ENCODE measurements around the gene EXOC2. TPM values are rescaled to one million over a fixed set of nuclear protein-coding genes. Genes with fewer than 3 reads are reported as not detected.
"Not testable (repeated sequence)": the region's sequence is repeated elsewhere in the genome, so short reads cannot be mapped to it uniquely, and the experiment has no call there.

Gene EXOC2
- total and polyA plus RNA-seq, 2 of the 13 experiments (the other 11 are each of a cell fraction or from before 2014, with no cell fraction given): 12.6 to 22.9 TPM

- no peak for TF ChIP-seq ZBTB26 (CRISPR knock-in tag; IDR thresholded peaks at IDR 0.05; ENCODE audit: borderline replicate concordance)
Measured at GRCh38 chr6:667253-667927, 25.5 kb downstream of the EXOC2 start (continued).

- Histone ChIP-seq H2AFZ (ENCODE audit: low read length) (no peak overlapping the region), H3K27me3 (ENCODE audit: control insufficient read depth in 1 of 2, insufficient read depth in 2 of 2, low read length in 2 of 2) (no peaks in the 10 kb centered on the region), H3K4me1 (ENCODE audit: insufficient read depth, low read length) (no peaks in the 10 kb centered on the region; the same call in 1 of the 2 replicates), H3K36me3 (replicated peaks in 1 of 2; ENCODE audit: control insufficient read depth in 1 of 2, insufficient read depth in 2 of 2, low read length in 2 of 2) (no peaks in the 10 kb centered on the region), H3K9me3 (ENCODE audit: low read length) (no peaks in the 10 kb centered on the region), H3K4me3 (replicated peaks in 1 of 3; ENCODE audit: insufficient read depth in 1 of 3, low read depth in 2 of 3, low read length in 3 of 3) (no peak overlapping the region), H4K20me1 (ENCODE audit: insufficient read depth, low read length) (no peaks in the 10 kb centered on the region), H3K9ac (ENCODE audit: insufficient read depth, low read depth, low read length) (no peak overlapping the region), H3K4me2 (ENCODE audit: low read depth, low read length) (no peak overlapping the region), H3K27ac (ENCODE audit: extremely low read length, insufficient read depth, low read length) (no peak overlapping the region), H3K79me2 (ENCODE audit: insufficient read depth, low read length) (peaks cover 4% of the 10 kb centered on the region)
- no TSS peak for BruUV-seq (replicated peaks)
- POLR2A ChIA-PET: interaction anchor here (0.6 kb wide), 1 partner anchor 36 kb away, joined by 4 read pairs; no protein-coding TSS in a partner anchor
- ATAC-seq (no peak), DNase-seq (ENCODE audit: low spot score) (no peak), FAIRE-seq (no peak)
- peak; percentile 12 for TF ChIP-seq HNRNPK (IDR thresholded peaks at IDR 0.05; ENCODE audit: low read depth, low read length, poor library complexity, severe bottlenecking)
- no peak for TF ChIP-seq MAF1 (CRISPR knock-in tag; IDR thresholded peaks at IDR 0.05; ENCODE audit: borderline replicate concordance)
- 88% methylated on average over 5 of the region's 5 CpGs for WGBS (ENCODE audit: low lambda C conversion rate)
- in situ Hi-C loops (cut with HindIII; ENCODE audit: extremely low pct_ligation_motif_present, low pct_unique_long_range_greater_than_20kb) (no loop called here), intact Hi-C loops (cut with micrococcal nuclease; ENCODE audit: unreplicated experiment) (no loop called here)
- CTCF ChIA-PET (ENCODE audit: low intra/inter-chr PET ratio, low total read pairs): no interaction called here
Measured at GRCh38 chr6:665403-666267, 27.3 kb downstream of the EXOC2 start.

- 84% methylated on average over 4 of the region's 4 CpGs for WGBS (ENCODE audit: low lambda C conversion rate)
- H3K27me3 ChIP-seq (ENCODE audit: control insufficient read depth in 1 of 2, insufficient read depth in 2 of 2, low read length in 2 of 2); H3K9ac ChIP-seq (ENCODE audit: insufficient read depth, low read depth, low read length); intact Hi-C loops (cut with micrococcal nuclease; ENCODE audit: unreplicated experiment); H3K9me3 ChIP-seq (ENCODE audit: low read length); H3K4me1 ChIP-seq (ENCODE audit: insufficient read depth, low read length); H3K4me2 ChIP-seq (ENCODE audit: low read depth, low read length); H2AFZ ChIP-seq (ENCODE audit: low read length); in situ Hi-C loops (cut with HindIII; ENCODE audit: extremely low pct_ligation_motif_present, low pct_unique_long_range_greater_than_20kb); POLR2A ChIA-PET; H3K36me3 ChIP-seq (replicated peaks in 1 of 2; ENCODE audit: control insufficient read depth in 1 of 2, insufficient read depth in 2 of 2, low read length in 2 of 2); H3K4me3 ChIP-seq (replicated peaks in 1 of 3; ENCODE audit: insufficient read depth in 1 of 3, low read depth in 2 of 3, low read length in 3 of 3); BruUV-seq (replicated peaks); H4K20me1 ChIP-seq (ENCODE audit: insufficient read depth, low read length); CTCF ChIA-PET (ENCODE audit: low intra/inter-chr PET ratio, low total read pairs); FAIRE-seq; H3K27ac ChIP-seq (ENCODE audit: extremely low read length, insufficient read depth, low read length); H3K79me2 ChIP-seq (ENCODE audit: insufficient read depth, low read length); ATAC-seq; DNase-seq (ENCODE audit: low spot score): not testable (repeated sequence)
Measured at GRCh38 chr6:663788-664187, 29.2 kb downstream of the EXOC2 start.

Data from HepG2 (cell line).